GM18526 (cell line): Measurements from ENCODE around the gene PMFBP1.

Experiments used
- POLR2A ChIP-seq: IDR thresholded peaks from 3 replicates; pipeline ENCODE4 v1.6.1; 2011; ENCODE audit not compliant: insufficient read length; ENCODE audit errors: extremely low read depth

The PMFBP1 gene

GRCh38 chr16:72172105-72173034, at the start of gene PMFBP1:
TSS of gene PMFBP1 (minus strand) at chr16:72172155. CDS start at chr16:72171208, 947 bp downstream.
- no peak for TF ChIP-seq POLR2A

GRCh38 chr16:72221630-72222024, 49.7 kb upstream of the PMFBP1 start:
- no peak for TF ChIP-seq POLR2A

GRCh38 chr16:72220875-72221629, 49.1 kb upstream of the PMFBP1 start:
- TF ChIP-seq POLR2A: no peak

GRCh38 chr16:72219282-72219681, 47.3 kb upstream of the PMFBP1 start:
- no peak for TF ChIP-seq POLR2A

GRCh38 chr16:72216767-72217166, 44.8 kb upstream of the PMFBP1 start:
- no peak for TF ChIP-seq POLR2A

- TF ChIP-seq POLR2A: no peak
Observed at GRCh38 chr16:72214821-72215220, 42.9 kb upstream of the PMFBP1 start.

- TF ChIP-seq POLR2A: no peak
Observed at GRCh38 chr16:72211110-72211509, 39.2 kb upstream of the PMFBP1 start.

- TF ChIP-seq POLR2A: no peak
Observed at GRCh38 chr16:72210555-72210954, 38.6 kb upstream of the PMFBP1 start.

- no peak for TF ChIP-seq POLR2A
Observed at GRCh38 chr16:72210072-72210471, 38.1 kb upstream of the PMFBP1 start.

GRCh38 chr16:72206299-72206698, 34.3 kb upstream of the PMFBP1 start:
- TF ChIP-seq POLR2A: no peak

GRCh38 chr16:72203401-72203800, 31.4 kb upstream of the PMFBP1 start:
- TF ChIP-seq POLR2A: no peak

GRCh38 chr16:72202014-72202413, 30.1 kb upstream of the PMFBP1 start:
- TF ChIP-seq POLR2A: no peak

- TF ChIP-seq POLR2A: no peak
Observed at GRCh38 chr16:72201387-72201786, 29.4 kb upstream of the PMFBP1 start.

GRCh38 chr16:72199761-72200337, 27.9 kb upstream of the PMFBP1 start:
- TF ChIP-seq POLR2A: no peak

- no peak for TF ChIP-seq POLR2A
Observed at GRCh38 chr16:72198771-72199201, 26.8 kb upstream of the PMFBP1 start.
